T-cell (primary cell): ENCODE results near the gene ANTKMT. TPM values are rescaled to one million over a fixed set of nuclear protein-coding genes. Genes with fewer than 3 reads are reported as not detected.

Source experiments
- ATAC-seq, 4 experiments: fragments of 200-7000 bp in 3 of 4; fragments of 150-1000 bp in 1 of 4; cut with Tn5 transposase; replicated peaks in 1 of 4; 1 replicate in 3 of 4; 2 replicates in 1 of 4; pipeline ENCODE4 v1.10.0; 2021; ENCODE audit warnings: moderate library complexity in 3 of 4, mild to moderate bottlenecking in 2 of 4, moderate number of reproducible peaks in 1 of 4
- CTCF ChIA-PET, 2 donors: fragments of 300-600 bp; sonication (Branson Sonifier 250); formaldehyde crosslinking; loops; one replicate each; lab custom pipeline; 2022; ENCODE audit warnings: antibody characterized with exemption in 2 of 2; lab: Charles Lee
- POLR2A ChIA-PET, 2 donors: fragments of 300-600 bp; sonication (Branson Sonifier 250); formaldehyde crosslinking; loops; one replicate each; lab custom pipeline; 2022; ENCODE audit warnings: antibody characterized with exemption in 2 of 2; lab: Charles Lee
- DNase-seq, 35 experiments: peaks; one replicate each; pipeline versions ENCODE4 v3.0.0 to v3.0.0-alpha.2; 2013 to 2023
- H3K27ac ChIP-seq: one replicate; pipeline ENCODE4 v1.5.1; 2013; ENCODE audit warnings: low read length
- H3K27me3 ChIP-seq, 2 experiments: replicated peaks in 1 of 2; 1 replicate in 1 of 2; 2 replicates in 1 of 2; pipeline versions ENCODE4 v1.6.1 to v1.7.0; 2013; ENCODE audit warnings: low read length in 1 of 2, mixed read lengths in 1 of 2; ENCODE audit not compliant: control insufficient read depth in 2 of 2, insufficient read depth in 2 of 2; ENCODE audit errors: extremely low read depth in 1 of 2
- H3K36me3 ChIP-seq, 2 donors: 1 replicate in 1 of 2; 2 replicates in 1 of 2; pipeline versions ENCODE4 v1.6.1 to v1.7.0; 2013; ENCODE audit warnings: low read length in 1 of 2; ENCODE audit not compliant: control insufficient read depth in 2 of 2, insufficient read depth in 1 of 2; ENCODE audit errors: extremely low read depth in 1 of 2
- H3K4me1 ChIP-seq, 2 experiments: 1 replicate in 1 of 2; 2 replicates in 1 of 2; pipeline versions ENCODE4 v1.6.1 to v1.7.0; 2013; ENCODE audit warnings: low read length in 2 of 2, mixed read lengths in 1 of 2; ENCODE audit not compliant: insufficient read depth in 2 of 2, control insufficient read depth in 1 of 2; ENCODE audit errors: extremely low read depth in 1 of 2
- H3K4me3 ChIP-seq, 2 donors: 1 replicate in 1 of 2; 2 replicates in 1 of 2; pipeline versions ENCODE4 v1.5.1 to v1.7.0; 2013; ENCODE audit warnings: mild to moderate bottlenecking in 2 of 2, low read length in 1 of 2, moderate library complexity in 1 of 2; ENCODE audit not compliant: control insufficient read depth in 1 of 2; ENCODE audit errors: extremely low read depth in 1 of 2
- H3K9me3 ChIP-seq: 2 replicates; pipeline ENCODE4 v1.7.0; 2013
- H3K27ac Mint-ChIP-seq, 2 donors: one replicate each; pipeline ENCODE4 v1.8.0; 2020 to 2021; ENCODE audit warnings: mild to moderate bottlenecking in 2 of 2, mixed read lengths in 2 of 2
- H3K27me3 Mint-ChIP-seq, 2 donors: one replicate each; pipeline ENCODE4 v1.8.0; 2021 to 2022; ENCODE audit warnings: mixed read lengths in 2 of 2
- H3K36me3 Mint-ChIP-seq: one replicate; pipeline ENCODE4 v1.8.0; 2021; ENCODE audit warnings: mixed read lengths
- H3K4me1 Mint-ChIP-seq, 3 donors: one replicate each; pipeline ENCODE4 v1.8.0; 2020 to 2022; ENCODE audit warnings: mixed read lengths in 3 of 3, mild to moderate bottlenecking in 1 of 3
- H3K4me3 Mint-ChIP-seq, 3 donors: one replicate each; pipeline ENCODE4 v1.8.0; 2020 to 2022; ENCODE audit warnings: mild to moderate bottlenecking in 3 of 3, mixed read lengths in 3 of 3, moderate library complexity in 3 of 3
- H3K9me3 Mint-ChIP-seq, 3 donors: one replicate each; pipeline ENCODE4 v1.8.0; 2020 to 2022; ENCODE audit warnings: mixed read lengths in 3 of 3
- WGBS: methylation state at CpG from one replicate; pipeline ENCODE4 v1.1.5; 2013; ENCODE audit warnings: missing lambda C conversion rate; ENCODE audit not compliant: insufficient coverage; 5-methylcytosine and 5-hydroxymethylcytosine counted together
- total RNA-seq, 35 experiments: library from RNA in 6 of 35; stranded (reverse) in 6 of 35; fragments of 120-200 nt in 1 of 35; gene quantifications; one replicate each; pipeline versions ENCODE4 v1.2.1 to v1.2.4 and lab custom pipeline; 2013 to 2026

ANTKMT gene
- total RNA-seq, 5 donors from 2014 or later (not counting 1 experiment from before 2014, with no cell fraction given): 22.9 to 38.8 (median 27.2) TPM

DNA sequence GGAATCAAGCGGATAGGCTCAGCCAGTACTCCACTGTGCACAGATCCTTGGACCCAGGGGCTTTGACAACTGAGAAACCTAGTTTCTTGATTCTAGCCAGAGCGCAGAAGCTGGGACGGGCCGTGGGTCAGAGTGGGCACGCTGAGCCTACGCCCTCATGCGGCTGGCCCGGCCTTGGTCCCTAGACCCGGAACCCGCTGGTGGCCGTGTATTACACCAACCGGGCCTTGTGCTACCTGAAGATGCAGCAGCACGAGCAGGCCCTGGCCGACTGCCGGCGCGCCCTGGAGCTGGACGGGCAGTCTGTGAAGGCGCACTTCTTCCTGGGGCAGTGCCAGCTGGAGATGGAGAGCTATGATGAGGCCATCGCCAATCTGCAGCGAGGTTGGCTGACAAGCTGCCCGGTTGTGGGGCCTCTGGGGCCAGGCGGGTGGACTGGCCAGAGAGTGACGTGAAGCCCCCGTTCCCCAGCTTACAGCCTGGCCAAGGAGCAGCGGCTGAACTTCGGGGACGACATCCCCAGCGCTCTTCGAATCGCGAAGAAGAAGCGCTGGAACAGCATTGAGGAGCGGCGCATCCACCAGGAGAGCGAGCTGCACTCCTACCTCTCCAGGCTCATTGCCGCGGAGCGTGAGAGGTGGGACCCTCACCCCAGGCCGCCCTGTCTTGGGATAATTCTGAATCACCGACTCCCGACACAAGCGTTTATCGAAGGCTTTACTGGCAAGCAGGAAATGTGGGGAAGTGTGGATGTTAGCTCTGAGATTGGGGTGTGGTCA lies 39.8 kb upstream of the ANTKMT start:
- no peak for ATAC-seq
- CTCF ChIA-PET: interaction anchor here in 1 of 2 donors (0.6 kb wide), 1 partner anchor 699 kb away, joined by 5 read pairs; no protein-coding TSS in a partner anchor
- peak overlapping the region; percentile 57 to 69 for H3K27ac Mint-ChIP-seq
- Histone ChIP-seq H3K9me3 (no peaks in the 10 kb centered on the region), H3K4me1 (peaks cover 2 to 76% of the 10 kb centered on the region in 2 experiments), H3K36me3 (peaks cover 5 to 20% of the 10 kb centered on the region in 2 donors), H3K4me3 (peak overlapping the region; percentile 58 to 80), H3K27me3 (peaks cover 0 to 14% of the 10 kb centered on the region in 2 experiments), H3K27ac (peak overlapping the region; percentile 35)
- H3K9me3 Mint-ChIP-seq: no peaks in the 10 kb centered on the region
- H3K4me1 Mint-ChIP-seq: peaks cover 15 to 47% (median 41%) of the 10 kb centered on the region in 3 donors
- POLR2A ChIA-PET: interaction anchor here in 1 of 2 donors (0.6 kb wide), 1 partner anchor 18 kb away, joined by 3 read pairs; no protein-coding TSS in a partner anchor
- WGBS: 44% methylated on average over 34 of the region's 44 CpGs
- DNase-seq: peak in 1 of 35 experiments; percentile 34
- peak overlapping the region; percentile 68 to 77 (median 71) for H3K4me3 Mint-ChIP-seq
- H3K27me3 Mint-ChIP-seq: no peaks in the 10 kb centered on the region
- peaks cover 4% of the 10 kb centered on the region for H3K36me3 Mint-ChIP-seq

GRCh38 chr16:681746-682427 lies 39.1 kb upstream of the ANTKMT start:
- CTCF ChIA-PET: no interaction called here
- H3K4me1 ChIP-seq: peaks cover 2 to 73% of the 10 kb centered on the region in 2 experiments

GRCh38 chr16:682493-683395 lies 38.2 kb upstream of the ANTKMT start:
- ATAC-seq (no peak), DNase-seq (peak in 1 of 35 experiments; percentile 34)
- peaks cover 2 to 65% of the 10 kb centered on the region in 2 experiments for H3K4me1 ChIP-seq
- peaks cover 8 to 28% of the 10 kb centered on the region in 2 donors for H3K36me3 ChIP-seq
- no peak overlapping the region for H3K27ac ChIP-seq
- no peaks in the 10 kb centered on the region for H3K9me3 Mint-ChIP-seq
- no peaks in the 10 kb centered on the region for H3K27me3 Mint-ChIP-seq
- peak overlapping the region; percentile 66 for H3K27ac Mint-ChIP-seq
- no peaks in the 10 kb centered on the region for H3K9me3 ChIP-seq
- H3K4me1 Mint-ChIP-seq: peaks cover 17 to 42% (median 36%) of the 10 kb centered on the region in 3 donors
- no peak overlapping the region for H3K4me3 ChIP-seq
- POLR2A ChIA-PET: no interaction called here
- H3K4me3 Mint-ChIP-seq: peak overlapping the region; percentile 68 to 77 (median 71)
- CTCF ChIA-PET: no interaction called here
- peaks cover 4% of the 10 kb centered on the region for H3K36me3 Mint-ChIP-seq
- WGBS: 90% methylated on average over 27 of the region's 36 CpGs
- H3K27me3 ChIP-seq: no peaks in the 10 kb centered on the region

More at GRCh38 chr16:681746-682427, 39.1 kb upstream of the ANTKMT start:
- peaks cover 0 to 6% of the 10 kb centered on the region in 2 experiments for H3K27me3 ChIP-seq
- H3K9me3 ChIP-seq: no peaks in the 10 kb centered on the region
- H3K36me3 ChIP-seq: peaks cover 5 to 26% of the 10 kb centered on the region in 2 donors
- DNase-seq (no peak), ATAC-seq (no peak)
- Mint-ChIP-seq H3K4me3 (peak overlapping the region; percentile 68 to 77 (median 71)), H3K27me3 (no peaks in the 10 kb centered on the region), H3K9me3 (no peaks in the 10 kb centered on the region), H3K36me3 (peaks cover 4% of the 10 kb centered on the region), H3K4me1 (peaks cover 17 to 45% (median 38%) of the 10 kb centered on the region in 3 donors), H3K27ac (peak overlapping the region; percentile 57 to 69)
- H3K27ac ChIP-seq: no peak overlapping the region
- 81% methylated on average over 20 of the region's 28 CpGs for WGBS
- POLR2A ChIA-PET: no interaction called here
- no peak overlapping the region for H3K4me3 ChIP-seq

- CTCF ChIA-PET: no interaction called here
- no peaks in the 10 kb centered on the region for H3K27me3 ChIP-seq
- ATAC-seq (no peak), DNase-seq (no peak)
- Mint-ChIP-seq H3K27me3 (no peaks in the 10 kb centered on the region), H3K4me3 (peak overlapping the region; percentile 68 to 77 (median 71)), H3K4me1 (peaks cover 17 to 42% (median 36%) of the 10 kb centered on the region in 3 donors), H3K36me3 (peaks cover 4% of the 10 kb centered on the region), H3K27ac (peak overlapping the region; percentile 65 to 66), H3K9me3 (no peaks in the 10 kb centered on the region)
- peaks cover 8 to 28% of the 10 kb centered on the region in 2 donors for H3K36me3 ChIP-seq
- H3K9me3 ChIP-seq: no peaks in the 10 kb centered on the region
- POLR2A ChIA-PET: no interaction called here
- 22% methylated on average over 56 of the region's 57 CpGs for WGBS
- peak overlapping the region; percentile 22 to 48 for H3K4me3 ChIP-seq
- H3K27ac ChIP-seq: no peak overlapping the region
- peaks cover 2 to 66% of the 10 kb centered on the region in 2 experiments for H3K4me1 ChIP-seq
Measured at GRCh38 chr16:683396-684070, 37.4 kb upstream of the ANTKMT start.

GRCh38 chr16:684071-684794 lies 36.7 kb upstream of the ANTKMT start, which contains the start of gene JMJD8:
JMJD8 (minus strand) TSS chr16:684334; CDS start chr16:684319, 15 bp downstream.
- Histone ChIP-seq H3K36me3 (peaks cover 8 to 28% of the 10 kb centered on the region in 2 donors), H3K27me3 (no peaks in the 10 kb centered on the region), H3K27ac (peak within 1 kb of the TSS; percentile 75), H3K4me3 (peak within 1 kb of the TSS; percentile 62), H3K4me1 (peaks cover 3 to 67% of the 10 kb centered on the region in 2 experiments), H3K9me3 (no peaks in the 10 kb centered on the region)
- Mint-ChIP-seq H3K4me1 (peaks cover 12 to 45% (median 41%) of the 10 kb centered on the region in 3 donors), H3K27me3 (no peaks in the 10 kb centered on the region), H3K9me3 (no peaks in the 10 kb centered on the region), H3K36me3 (peaks cover 4% of the 10 kb centered on the region), H3K27ac (peak within 1 kb of the TSS; percentile 65 to 66), H3K4me3 (peak within 1 kb of the TSS; percentile 69 to 79 (median 77))
- CTCF ChIA-PET: no interaction called here
- DNase-seq (peak; percentile 85 to 97 (median 91)), ATAC-seq (peak; percentile 60 to 76 (median 66))
- 3% methylated on average over 91 of the region's 91 CpGs for WGBS
- POLR2A ChIA-PET: no interaction called here
